Panc1 (cell line): Measurements from ENCODE around the gene ZHX3.

ENCODE experiments used
- CTCF ChIP-seq: fragments of 450-650 bp; IDR thresholded peaks from 2 replicates; pipeline ENCODE4 v1.5.1; 2017; ENCODE audit warnings: mild to moderate bottlenecking
- REST ChIP-seq, 2 experiments: IDR thresholded peaks; 2 replicates each; pipeline ENCODE4 v1.6.1; 2011 to 2012; ENCODE audit warnings: low read depth in 2 of 2, control low read depth in 1 of 2, low read length in 1 of 2, mild to moderate bottlenecking in 1 of 2, moderate library complexity in 1 of 2; ENCODE audit not compliant: insufficient read depth in 1 of 2

- TF ChIP-seq CTCF, result no peak
- no peak for TF ChIP-seq REST (IDR thresholded peaks at IDR 0.05; ENCODE audit: insufficient read depth in 1 of 2, low read depth in 2 of 2, low read length in 1 of 2)
Observed at GRCh38 chr20:41231136-41231535, 86.4 kb downstream of the ZHX3 start.
